Measurements from ENCODE around the gene MRM2.
A peak's percentile ranks its signal among the peaks of the same experiment; 100 is the strongest.

Gene MRM2

GRCh38 chr7:2264158-2264557 is 22.2 kb upstream of the MRM2 start:
- DNase-seq: no peak

- no peak for DNase-seq
Measured at GRCh38 chr7:2263176-2263575, 21.2 kb upstream of the MRM2 start.

- DNase-seq: peak; percentile 19 to 67
Measured at GRCh38 chr7:2261611-2262010, 19.6 kb upstream of the MRM2 start.

- no peak for DNase-seq
Measured at GRCh38 chr7:2260820-2261219, 18.8 kb upstream of the MRM2 start.

GRCh38 chr7:2259480-2259879 is 17.5 kb upstream of the MRM2 start:
- DNase-seq: no peak

- DNase-seq: peak; percentile 15 to 36
Measured at GRCh38 chr7:2258661-2259365, 16.8 kb upstream of the MRM2 start.

- no peak for DNase-seq
Measured at GRCh38 chr7:2257651-2258050, 15.6 kb upstream of the MRM2 start.

- no peak for DNase-seq
Measured at GRCh38 chr7:2257046-2257551, 15.1 kb upstream of the MRM2 start.

GRCh38 chr7:2256306-2257045 is 14.5 kb upstream of the MRM2 start:
- no peak for DNase-seq

- DNase-seq: no peak
Measured at GRCh38 chr7:2255145-2256139, 13.4 kb upstream of the MRM2 start.

GRCh38 chr7:2254429-2255144 is 12.6 kb upstream of the MRM2 start:
- DNase-seq: no peak

GRCh38 chr7:2253525-2254244 is 11.7 kb upstream of the MRM2 start:
- no peak for DNase-seq

- DNase-seq: no peak
Measured at GRCh38 chr7:2253021-2253420, 11.0 kb upstream of the MRM2 start.

- no peak for DNase-seq
Measured at GRCh38 chr7:2251841-2252771, 10.1 kb upstream of the MRM2 start.

GRCh38 chr7:2251381-2251780 is 9.4 kb upstream of the MRM2 start:
- no peak for DNase-seq

- no peak for DNase-seq
Measured at GRCh38 chr7:2249744-2250323, 7.8 kb upstream of the MRM2 start.

GRCh38 chr7:2248984-2249694 is 7.1 kb upstream of the MRM2 start:
- peak; percentile 15 to 28 for DNase-seq

- DNase-seq: peak in 1 of 2 donors; percentile 20
Measured at GRCh38 chr7:2247141-2247995, 5.4 kb upstream of the MRM2 start.
